ENCODE results near the gene S100A13.
A peak's percentile ranks its signal among the peaks of the same experiment; 100 is the strongest.
"Not testable (repeated sequence)": the region's sequence is repeated elsewhere in the genome, so short reads cannot be mapped to it uniquely, and the experiment has no call there.

The S100A13 gene

DNA sequence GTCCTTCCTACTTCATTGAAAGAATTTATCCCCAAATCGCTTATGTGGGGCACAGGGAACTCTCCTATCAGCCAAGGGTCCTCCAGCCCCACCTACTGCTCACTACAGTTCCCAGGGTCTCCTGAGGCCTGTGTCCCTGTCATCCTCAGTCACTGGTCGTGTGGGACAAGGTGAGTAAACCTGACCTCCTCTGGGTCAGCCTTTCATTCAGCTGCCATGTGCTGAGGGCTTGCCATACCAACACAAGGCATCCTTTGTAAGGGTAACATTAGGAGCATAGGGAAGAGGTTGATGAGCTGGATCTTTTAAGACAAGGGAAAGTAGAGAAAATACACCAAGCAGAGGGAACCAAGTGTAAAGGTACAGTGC lies 20.0 kb upstream of the S100A13 start:
- DNase-seq, result no peak

DNA sequence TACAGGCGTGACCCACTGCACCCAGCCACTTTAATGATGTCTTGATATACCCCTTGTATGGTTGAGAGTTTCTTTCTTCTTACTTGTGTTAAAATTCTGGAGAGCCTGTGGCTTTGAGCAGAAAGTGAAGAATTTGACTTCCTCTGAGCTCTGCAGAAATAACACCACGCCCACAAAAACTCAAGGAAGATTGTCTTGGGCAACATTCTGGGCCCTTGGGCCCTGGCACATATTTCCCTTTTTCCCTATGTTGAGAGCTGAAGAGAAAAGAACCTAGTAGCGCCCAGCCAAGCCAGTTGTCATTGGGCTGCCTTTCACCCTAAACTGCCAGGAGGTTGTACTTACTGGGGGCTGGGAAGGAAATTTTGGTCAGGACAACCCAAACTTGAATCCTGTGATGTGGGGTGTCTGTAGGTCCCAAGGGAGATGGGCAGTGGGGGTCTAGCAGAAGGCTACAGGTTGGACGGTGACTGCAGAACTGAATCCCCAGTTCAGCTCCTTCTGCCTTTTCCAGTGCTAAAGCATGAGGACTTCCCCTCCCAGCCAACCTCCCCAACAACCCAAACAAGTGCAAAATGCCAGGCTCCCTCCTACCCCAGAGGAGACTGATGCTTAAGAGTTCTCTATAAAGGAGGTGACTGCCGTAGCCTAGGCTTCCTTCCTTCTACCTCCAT lies 19.5 kb upstream of the S100A13 start:
- DNase-seq, result no peak

DNA sequence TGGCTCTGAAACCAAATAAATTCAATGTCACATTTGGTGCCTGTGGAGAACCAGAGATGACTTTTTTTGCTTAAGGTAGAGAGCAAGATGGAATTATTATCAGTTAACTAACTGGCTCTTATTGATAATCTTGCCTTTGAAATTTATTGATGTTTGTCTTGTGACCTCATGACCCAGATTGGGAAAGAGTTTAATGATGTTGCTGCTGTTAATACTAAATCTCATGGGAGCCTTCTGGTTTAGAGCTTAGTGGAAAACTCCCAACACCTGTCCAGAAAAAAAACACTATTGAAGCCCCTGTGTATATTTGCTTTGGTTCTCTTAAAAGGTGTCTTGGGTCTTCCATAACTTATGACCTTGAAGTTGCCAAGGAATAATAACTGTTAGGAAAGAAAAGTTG lies 16.5 kb upstream of the S100A13 start:
- DNase-seq, result no peak

DNA sequence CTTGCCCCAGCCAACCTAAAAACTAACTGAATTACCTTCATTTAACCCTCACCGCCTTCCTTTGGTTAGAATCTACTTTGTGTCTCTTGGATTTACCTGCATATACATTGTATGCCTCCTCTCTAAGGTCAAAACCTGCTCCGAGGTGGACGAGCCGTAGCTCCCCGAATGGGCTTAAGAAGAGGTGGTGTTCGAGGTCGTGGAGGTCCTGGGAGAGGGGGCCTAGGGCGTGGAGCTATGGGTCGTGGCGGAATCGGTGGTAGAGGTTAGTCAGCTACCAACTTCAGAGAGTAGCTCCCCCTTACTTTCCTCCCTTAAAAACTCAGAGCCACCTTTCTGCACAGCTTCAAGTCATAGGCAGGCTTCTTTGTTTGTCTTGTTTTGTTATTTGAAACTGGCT lies 15.8 kb upstream of the S100A13 start:
- no peak for DNase-seq

DNA sequence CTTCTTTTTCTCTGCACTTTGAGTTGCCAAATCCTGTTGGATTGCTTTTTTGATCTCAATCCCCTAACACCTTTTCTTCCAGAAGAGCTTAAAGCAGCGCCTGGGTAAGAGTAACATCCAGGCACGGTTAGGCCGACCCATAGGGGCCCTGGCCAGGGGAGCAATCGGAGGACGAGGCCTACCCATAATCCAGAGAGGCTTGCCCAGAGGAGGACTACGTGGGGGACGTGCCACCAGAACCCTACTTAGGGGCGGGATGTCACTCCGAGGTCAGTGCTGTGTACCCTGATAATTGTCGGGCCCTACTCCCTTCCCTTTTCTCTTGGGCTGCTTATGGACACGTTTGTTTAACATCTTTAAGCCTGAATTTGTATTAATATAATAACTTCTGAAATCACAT lies 14.9 kb upstream of the S100A13 start:
- no peak for DNase-seq

DNA sequence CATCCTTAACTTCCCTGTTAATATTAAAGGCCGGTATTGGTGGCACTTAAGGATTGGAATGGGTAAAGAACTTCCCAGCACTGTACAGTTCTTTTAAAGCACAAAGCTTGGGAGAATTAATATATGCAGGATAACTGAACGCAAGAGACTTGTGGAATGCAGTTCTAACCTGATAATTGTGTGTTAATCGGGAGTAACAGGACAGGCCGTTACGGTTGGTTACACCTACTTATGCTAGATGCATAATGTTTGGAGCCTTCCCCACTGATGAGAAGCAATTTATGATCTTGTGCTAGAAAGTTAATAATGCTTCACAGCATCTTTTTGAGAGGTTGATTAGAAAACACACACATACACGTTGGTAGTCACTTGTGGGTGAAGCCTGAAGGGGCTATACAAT lies 13.6 kb upstream of the S100A13 start:
- DNase-seq, result no peak

DNA sequence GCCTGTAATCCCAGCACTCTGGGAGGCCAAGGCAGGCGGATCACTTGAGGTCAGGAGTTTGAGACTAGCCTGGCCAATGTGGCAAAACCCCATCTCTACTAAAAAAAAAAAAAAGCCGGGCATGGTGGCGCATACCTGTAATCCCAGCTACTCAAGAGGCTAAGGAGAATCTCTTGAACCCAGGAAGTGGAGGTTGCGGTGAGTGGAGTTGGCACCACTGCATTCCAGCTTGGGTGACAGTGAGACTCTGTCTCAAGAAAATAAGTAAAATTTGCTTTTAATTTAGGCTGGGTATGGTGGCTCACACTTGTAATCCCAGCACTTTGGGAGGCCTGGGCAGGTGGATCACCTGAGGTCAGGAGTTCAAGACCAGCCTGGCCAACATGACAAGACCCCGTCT lies 12.9 kb upstream of the S100A13 start:
- not testable (repeated sequence) for DNase-seq

DNA sequence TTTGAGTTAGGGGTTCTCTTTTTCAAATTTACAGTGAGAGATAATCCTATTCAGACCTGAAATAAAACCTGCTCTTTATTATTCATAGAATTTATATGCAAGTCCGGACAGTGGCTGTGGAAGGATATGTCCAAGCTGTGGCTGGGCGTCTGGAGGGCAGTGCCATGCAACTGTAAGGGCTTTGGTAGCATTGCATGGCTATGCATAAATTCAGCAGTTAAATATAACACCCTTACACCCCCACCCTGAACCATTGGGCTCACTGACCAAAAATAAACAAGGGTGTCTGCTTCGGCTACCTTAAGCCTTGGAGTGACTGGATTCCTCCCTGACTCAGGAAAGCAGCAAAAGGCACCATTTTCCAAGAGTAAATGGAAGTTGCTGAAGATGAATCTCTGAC lies 12.0 kb upstream of the S100A13 start:
- DNase-seq, result no peak

DNA sequence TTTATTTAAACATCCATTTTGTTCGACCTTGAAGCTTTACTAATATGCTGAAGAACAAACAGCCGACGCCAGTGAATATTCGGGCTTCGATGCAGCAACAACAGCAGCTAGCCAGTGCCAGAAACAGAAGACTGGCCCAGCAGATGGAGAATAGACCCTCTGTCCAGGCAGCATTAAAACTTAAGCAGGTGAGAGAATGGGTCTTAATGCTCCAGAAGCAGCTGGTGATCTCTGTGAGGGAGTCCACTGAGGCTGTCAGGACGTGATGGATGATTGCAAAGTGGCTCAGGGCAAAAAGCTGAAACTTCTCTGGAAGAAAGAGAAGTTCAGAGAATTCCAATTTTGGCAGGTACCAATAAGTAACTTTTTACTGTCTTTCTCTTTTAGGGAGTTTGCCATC lies 11.0 kb upstream of the S100A13 start:
- no peak for DNase-seq

DNA sequence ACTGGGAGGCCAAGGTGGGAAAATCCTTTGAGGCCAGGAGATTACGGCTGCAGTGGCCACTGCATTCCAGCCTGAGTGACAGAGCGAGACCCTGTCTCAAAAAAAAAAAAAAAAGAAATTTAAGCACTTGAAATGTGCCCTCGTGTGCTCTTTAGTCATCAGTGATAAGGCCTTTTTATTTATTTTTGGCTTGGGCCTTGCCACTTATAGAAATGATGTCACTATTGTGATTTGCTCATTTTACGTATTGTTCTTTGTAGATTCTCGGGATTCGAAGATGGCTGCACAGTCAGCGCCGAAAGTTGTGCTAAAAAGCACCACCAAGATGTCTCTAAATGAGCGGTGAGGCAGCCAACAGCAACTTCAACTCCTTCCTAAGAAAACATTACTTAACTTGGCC lies 9.0 kb upstream of the S100A13 start:
- DNase-seq, result no peak

DNA sequence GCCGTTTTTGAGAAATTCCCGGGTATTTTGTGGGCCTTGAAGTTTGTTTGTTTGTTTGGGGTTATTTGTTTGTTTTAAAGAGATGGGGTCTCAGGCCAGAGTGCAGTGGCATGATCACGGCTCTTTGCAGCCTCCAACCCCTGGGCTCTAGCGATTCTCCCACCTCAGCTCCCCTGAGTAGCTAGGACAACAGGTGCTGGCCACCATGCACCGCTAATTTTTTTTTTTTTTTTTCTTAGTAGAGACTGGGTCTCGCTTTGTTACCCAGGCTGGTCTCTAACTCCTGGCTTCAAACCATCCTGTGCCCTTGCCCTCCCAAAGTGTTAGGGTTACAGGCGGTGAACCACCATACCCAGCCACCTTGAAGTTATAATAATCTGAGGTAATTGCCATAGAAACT lies 8.6 kb upstream of the S100A13 start:
- DNase-seq, result no peak

DNA sequence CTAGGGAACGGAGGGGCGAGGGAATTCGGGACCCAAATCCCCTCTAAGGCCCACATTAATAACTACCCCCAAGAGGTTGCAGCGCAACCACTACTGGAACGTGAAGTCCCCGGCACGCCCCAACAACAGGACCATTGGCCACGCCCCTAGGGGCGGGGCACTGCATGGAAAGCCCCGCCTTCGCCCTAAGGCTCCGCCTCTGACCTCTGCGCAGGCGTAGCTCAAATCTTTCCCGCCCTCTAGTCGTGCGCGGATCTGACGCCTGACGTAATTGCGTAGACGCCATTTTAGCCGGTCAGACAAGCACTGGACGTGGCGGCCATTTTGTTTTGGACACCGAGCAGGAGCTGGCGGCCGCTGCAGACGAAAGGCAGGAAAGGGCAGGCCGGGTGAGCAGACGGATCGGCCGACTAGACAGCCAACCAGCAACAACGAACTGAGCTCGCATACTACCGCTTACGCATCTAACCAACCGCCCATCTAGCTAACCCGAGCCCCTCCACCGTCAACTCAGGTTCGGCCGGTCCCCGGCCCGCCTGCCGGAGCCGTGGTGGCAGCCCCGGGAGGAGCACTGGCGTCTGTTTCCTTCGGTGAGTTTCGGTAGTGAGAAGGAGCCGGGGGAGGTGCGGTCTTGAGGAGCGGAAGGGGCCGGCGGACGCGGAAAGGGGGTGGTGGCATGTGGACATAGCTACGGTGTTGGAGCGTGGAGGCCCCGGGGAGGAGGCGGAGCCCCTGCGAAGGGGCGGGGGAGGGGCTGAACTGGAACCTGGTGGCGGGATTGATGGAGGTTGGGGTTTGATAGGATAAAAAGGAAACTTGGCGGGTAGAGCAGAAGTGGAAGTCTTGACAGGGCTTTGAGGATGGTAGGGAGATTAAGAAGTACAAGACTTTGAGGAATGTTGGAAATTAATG lies 6.7 kb upstream of the S100A13 start, which contains the start of gene CHTOP:
Gene CHTOP (plus strand): TSS at position 313 of the 912 bp plus-strand sequence. CDS start 2,523 bp downstream, outside the sequence.
- peak; percentile 97 for DNase-seq

DNA sequence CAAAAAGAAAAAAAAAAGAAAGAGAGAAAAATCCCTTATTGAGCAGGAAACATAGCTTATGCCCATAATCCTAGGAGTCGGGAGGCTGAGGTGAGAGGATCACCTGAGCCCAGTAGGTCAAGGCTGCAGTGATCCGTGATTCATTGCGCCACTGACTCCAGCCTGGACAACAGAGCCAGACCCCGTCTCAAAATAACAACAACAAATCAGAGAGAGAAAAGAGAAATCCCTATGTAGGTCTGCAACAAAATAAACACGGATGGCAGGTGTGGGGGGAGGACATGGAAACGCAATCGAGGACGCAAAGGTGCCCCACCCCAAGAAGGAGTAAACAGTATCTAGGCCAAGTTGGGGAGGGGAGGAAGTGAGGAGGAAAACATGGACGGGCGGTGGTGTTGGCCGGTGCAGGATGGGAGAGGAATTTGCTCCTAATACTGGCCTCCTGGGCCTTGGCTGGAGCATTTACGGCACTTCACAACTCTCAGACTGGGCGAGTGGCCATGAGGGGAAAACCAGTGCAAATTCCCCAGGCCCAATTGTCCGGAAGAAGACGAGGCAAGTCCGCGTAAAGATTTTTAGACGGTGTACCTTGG lies 6.0 kb upstream of the S100A13 start:
- DNase-seq, result no peak

DNA sequence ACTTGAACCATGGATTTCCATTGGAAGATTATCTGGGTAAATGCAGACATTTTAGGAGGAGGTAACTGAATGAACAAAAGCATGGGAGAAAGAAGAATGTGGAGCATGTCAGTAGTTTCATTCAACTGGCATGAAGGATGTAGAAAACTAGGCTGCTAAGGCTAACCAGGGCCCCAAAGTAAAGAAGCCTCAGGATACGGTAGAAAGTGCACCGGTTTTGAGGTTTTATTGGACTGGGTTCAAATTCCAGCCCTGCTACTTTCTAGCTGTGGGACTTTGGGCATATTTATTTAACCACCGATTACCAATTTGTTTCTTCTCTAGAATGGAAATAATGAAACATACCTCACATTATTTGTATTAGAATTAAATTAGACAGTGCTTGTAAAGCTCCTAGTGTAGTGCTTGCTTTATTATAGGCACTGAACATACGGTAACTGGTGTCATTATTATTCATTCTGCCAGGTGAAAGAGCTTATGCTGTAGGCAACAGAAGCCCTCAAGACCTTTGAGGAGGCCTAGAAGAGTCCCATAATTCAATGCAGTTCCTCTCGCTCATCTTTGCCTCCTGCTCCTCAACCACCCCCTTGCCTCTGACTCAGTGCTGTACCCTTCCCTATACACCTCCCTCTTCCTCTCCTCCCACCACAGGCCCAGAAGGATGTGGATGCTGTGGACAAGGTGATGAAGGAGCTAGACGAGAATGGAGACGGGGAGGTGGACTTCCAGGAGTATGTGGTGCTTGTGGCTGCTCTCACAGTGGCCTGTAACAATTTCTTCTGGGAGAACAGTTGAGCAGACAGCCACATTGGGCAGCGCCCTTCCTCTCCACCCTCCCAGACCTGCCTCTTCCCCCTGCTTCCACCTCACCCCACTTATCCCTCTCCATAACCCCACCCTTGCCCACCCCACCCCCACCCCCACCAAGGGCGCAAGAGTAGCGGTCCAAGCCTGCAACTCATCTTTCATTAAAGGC lies 4.0 kb upstream of the S100A13 start:
- DNase-seq, result peak; percentile 30

DNA sequence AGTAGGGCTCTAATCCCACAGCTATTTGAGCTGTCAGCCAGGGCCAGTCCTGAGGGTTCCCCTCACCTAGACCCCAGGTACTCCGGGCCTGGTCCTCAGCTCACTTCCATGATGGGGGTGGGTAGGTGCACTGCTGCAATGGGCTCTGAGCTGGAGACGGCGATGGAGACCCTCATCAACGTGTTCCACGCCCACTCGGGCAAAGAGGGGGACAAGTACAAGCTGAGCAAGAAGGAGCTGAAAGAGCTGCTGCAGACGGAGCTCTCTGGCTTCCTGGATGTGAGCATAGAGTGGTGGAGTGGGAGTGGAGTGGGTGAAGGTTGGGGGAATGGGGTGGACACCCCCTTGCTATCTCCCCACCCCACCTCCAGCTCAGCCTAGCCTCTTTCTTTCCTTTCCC lies 3.1 kb upstream of the S100A13 start:
- no peak for DNase-seq

DNA sequence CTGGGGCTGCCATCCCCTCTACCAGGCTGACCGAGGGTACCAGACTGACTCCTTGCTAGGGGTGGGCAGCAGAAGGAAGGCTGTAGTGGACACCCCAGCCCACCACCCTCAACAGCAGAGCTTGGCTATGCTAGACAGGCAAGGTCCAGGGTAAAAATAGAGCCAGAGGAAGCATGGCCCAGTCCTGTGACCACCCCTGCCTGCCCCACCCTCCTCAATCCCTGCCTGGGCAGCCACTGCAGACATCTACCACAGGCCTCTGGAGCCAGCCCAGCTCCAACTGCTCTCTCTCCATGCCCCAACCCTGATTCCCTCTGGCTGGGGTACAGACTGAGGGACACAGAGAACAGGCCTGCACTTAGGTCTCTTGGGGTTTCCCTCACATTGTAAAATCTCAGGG lies 2.7 kb upstream of the S100A13 start:
- DNase-seq, result no peak

DNA sequence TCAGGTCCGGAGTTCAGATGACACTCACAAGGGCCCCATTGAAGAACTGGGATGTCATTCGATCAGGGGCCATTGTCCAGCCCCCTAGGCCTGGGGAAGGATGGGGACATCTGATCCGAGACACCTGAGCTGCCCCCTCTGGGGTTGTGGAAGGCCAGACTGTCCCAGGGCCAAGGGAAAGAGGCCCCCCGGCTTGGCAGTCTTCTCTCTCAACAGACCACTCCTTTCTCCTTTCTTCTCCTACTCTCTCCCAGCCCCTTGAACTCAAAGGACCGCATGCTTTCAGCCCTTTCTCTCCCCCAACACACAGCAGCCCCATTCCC lies 2.0 kb upstream of the S100A13 start:
- no peak for DNase-seq

DNA sequence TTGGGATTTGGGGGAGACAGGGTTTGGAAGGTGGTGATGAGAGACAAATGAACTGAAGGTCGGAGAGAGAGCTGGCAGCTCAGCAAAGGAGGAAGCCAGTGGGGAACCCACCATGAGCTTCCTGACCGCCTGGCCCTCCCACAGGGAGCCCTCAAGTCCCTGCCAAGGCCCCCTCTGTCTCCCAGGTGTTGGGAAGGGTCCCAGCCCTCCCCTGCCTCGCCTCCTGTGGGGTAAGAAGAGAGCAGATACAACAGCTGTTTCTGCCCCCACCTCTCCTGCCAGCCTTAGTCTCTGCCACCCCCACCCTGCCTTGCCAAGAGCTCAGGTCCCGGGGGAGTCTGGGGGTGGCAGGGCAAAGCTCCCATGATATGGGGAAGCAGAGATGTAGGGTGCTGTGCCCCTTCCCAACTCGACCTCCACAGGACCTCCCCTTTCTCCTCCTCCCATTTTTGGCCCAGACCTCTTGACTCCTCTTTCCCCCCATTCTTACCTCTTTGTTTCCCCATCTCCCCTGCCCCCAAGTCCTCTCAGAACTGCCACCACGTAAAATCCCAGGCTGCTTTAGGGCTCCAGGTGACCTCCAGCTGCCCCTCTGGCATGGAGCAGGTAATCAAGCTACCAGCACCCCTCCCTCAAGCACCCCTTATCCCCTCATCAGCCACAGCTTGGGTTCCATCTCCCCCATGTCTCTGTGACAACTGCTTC lies 1.5 kb upstream of the S100A13 start:
- no peak for DNase-seq

DNA sequence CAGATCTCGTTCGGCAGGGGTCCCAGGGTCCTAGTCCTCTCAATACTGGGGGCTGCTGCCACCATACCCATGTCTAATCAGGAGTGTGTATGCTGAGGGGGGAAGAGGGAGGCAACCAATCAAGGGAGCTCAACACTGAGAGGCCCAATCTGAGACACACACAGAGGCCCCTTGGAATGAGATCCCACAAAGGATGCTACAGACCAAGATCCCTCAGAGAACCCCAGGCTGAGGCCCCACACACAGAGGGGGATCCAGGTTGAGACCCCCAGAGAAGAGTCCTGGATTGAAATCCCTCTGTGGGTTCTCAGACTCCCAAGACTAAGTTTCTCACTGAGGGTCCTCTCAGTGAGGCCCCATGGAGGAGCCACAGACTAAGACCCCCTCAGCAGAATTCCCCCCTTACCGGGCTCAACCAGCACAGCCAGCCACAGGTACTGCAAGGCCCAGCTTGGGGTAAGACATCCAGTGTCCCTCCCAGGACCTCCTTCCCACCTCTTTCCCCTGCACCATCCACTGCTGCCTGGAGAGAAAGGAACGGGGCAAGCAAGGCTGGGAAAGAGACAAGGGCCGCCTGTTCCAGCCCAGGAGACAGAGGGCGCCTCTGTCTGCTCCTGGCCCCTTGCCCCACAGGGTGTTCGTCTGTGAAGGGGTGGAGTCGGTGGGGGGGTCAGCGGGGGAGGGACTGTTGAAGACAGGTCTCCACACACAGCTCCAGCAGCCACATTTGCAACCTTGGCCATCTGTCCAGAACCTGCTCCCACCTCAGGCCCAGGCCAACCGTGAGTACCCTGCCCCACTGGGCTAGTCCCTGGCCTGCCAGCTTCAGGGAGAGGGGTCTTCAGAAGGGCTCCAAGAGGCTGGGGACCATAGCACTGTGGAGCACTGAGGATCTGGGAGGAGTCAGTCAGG lies 666 bp upstream of the S100A13 start, which contains the start of gene S100A1:
Gene S100A1 (plus strand): TSS at position 720 of the 912 bp plus-strand sequence. CDS start 2,088 bp downstream, outside the sequence.
- no peak for DNase-seq

DNA sequence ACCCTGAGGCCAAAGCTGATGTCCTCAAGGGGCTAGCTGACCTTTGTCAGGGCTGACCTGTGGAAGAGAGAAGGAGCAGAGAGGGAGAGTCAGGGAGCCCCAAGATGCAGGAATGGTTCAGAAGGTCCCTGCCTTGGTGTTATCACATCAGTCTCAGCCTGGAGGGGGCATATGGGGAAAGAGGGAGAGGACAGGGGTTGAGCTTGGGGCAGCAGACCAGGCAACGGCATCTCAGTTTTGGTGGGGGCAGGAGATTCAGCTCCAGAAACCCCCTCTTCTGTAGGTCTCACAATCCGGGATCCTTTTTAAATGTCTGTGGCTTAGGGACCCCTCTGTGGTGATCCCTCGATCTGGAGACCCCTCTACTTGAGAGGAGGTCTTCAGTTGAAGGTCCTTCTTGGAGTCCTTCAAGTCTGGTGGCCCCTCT lies 815 bp downstream of the S100A13 start:
- no peak for DNase-seq

Measured in stimulated activated CD4-positive, alpha-beta T cell treated with anti-CD3 and anti-CD28 coated beads, Interleukin-15, amount 100 ng/mL, for 24 hours (primary cell).